Common myeloid progenitor, CD34-positive (primary cell): ENCODE measurements around the gene JUN.

ENCODE experiments used
- CTCF ChIA-PET: fragments of 350-600 bp; sonication (Branson Sonifier 250); formaldehyde crosslinking; loops from one replicate; lab custom pipeline; 2021; ENCODE audit warnings: antibody characterized with exemption; lab: Charles Lee
- POLR2A ChIA-PET: fragments of 350-600 bp; sonication (Branson Sonifier 250); formaldehyde crosslinking; loops from one replicate; lab custom pipeline; 2021; ENCODE audit warnings: antibody characterized with exemption; lab: Charles Lee
- DNase-seq, 3 donors: peaks; one replicate each; pipeline versions ENCODE4 v3.0.0 to v3.0.0-alpha.2; 2013
- H3K27ac ChIP-seq, 2 experiments: 1 replicate in 1 of 2; 2 replicates in 1 of 2; pipeline ENCODE4 v1.7.0; 2013; ENCODE audit warnings: inconsistent platforms in 2 of 2, low read length in 2 of 2, mild to moderate bottlenecking in 2 of 2, low read depth in 1 of 2, moderate library complexity in 1 of 2; ENCODE audit not compliant: severe bottlenecking in 2 of 2, insufficient read depth in 1 of 2, poor library complexity in 1 of 2
- H3K27me3 ChIP-seq, 5 experiments: replicated peaks in 2 of 5; 1 replicate in 3 of 5; 2 replicates in 2 of 5; pipeline versions ENCODE4 v1.6.1 to v1.7.0; 2013; ENCODE audit warnings: low read length in 4 of 5, mild to moderate bottlenecking in 2 of 5, moderate library complexity in 2 of 5, inconsistent platforms in 1 of 5; ENCODE audit not compliant: insufficient read depth in 5 of 5, control insufficient read depth in 4 of 5
- H3K36me3 ChIP-seq, 4 experiments: 1 replicate in 2 of 4; 2 replicates in 2 of 4; pipeline versions ENCODE4 v1.6.1 to v1.7.0; 2013; ENCODE audit warnings: low read length in 3 of 4, control low read depth in 1 of 4, mild to moderate bottlenecking in 1 of 4; ENCODE audit not compliant: control insufficient read depth in 4 of 4, insufficient read depth in 4 of 4
- H3K4me1 ChIP-seq, 4 experiments: 1 replicate in 3 of 4; 2 replicates in 1 of 4; pipeline versions ENCODE4 v1.6.1 to v1.7.1; 2013; ENCODE audit warnings: low read length in 3 of 4, mild to moderate bottlenecking in 3 of 4, control low read depth in 1 of 4, inconsistent platforms in 1 of 4, moderate library complexity in 1 of 4; ENCODE audit not compliant: control insufficient read depth in 4 of 4, insufficient read depth in 4 of 4; ENCODE audit errors: control extremely low read depth in 1 of 4
- H3K4me3 ChIP-seq, 7 experiments: 1 replicate in 4 of 7; 2 replicates in 3 of 7; pipeline versions ENCODE4 v1.5.1 to v1.7.0; 2013; ENCODE audit warnings: mild to moderate bottlenecking in 7 of 7, low read length in 6 of 7, moderate library complexity in 6 of 7, inconsistent platforms in 2 of 7, low read depth in 2 of 7, control low read depth in 1 of 7; ENCODE audit not compliant: insufficient read depth in 4 of 7, control insufficient read depth in 1 of 7; ENCODE audit errors: extremely low read depth in 1 of 7
- H3K9me3 ChIP-seq, 5 experiments: 1 replicate in 4 of 5; 2 replicates in 1 of 5; pipeline versions ENCODE4 v1.6.1 to v1.7.1; 2013; ENCODE audit warnings: low read length in 4 of 5, mild to moderate bottlenecking in 2 of 5, inconsistent platforms in 1 of 5, low read depth in 1 of 5, moderate library complexity in 1 of 5; ENCODE audit not compliant: control insufficient read depth in 4 of 5, insufficient read depth in 2 of 5; ENCODE audit errors: control extremely low read depth in 1 of 5
- WGBS: methylation state at CpG from one replicate; pipeline ENCODE4 v1.1.5; 2013; ENCODE audit not compliant: insufficient coverage; 5-methylcytosine and 5-hydroxymethylcytosine counted together

Gene JUN

GRCh38 chr1:58735586-58735985 is 48.3 kb downstream of the JUN start:
- Histone ChIP-seq H3K9me3 (no peaks in the 10 kb centered on the region), H3K27ac (no peak overlapping the region), H3K4me3 (no peak overlapping the region), H3K36me3 (no peaks in the 10 kb centered on the region), H3K27me3 (no peaks in the 10 kb centered on the region), H3K4me1 (peaks cover 4 to 21% (median 12%) of the 10 kb centered on the region in 4 experiments)
- peak in 2 of 3 donors; percentile 55 to 57 for DNase-seq
- CTCF ChIA-PET = interaction anchor here (0.8 kb wide), 1 partner anchor 50 kb away, joined by 3 read pairs; no protein-coding TSS in a partner anchor
- POLR2A ChIA-PET = no interaction called here
- WGBS = 20% methylated on average over 3 of the region's 5 CpGs

DNA sequence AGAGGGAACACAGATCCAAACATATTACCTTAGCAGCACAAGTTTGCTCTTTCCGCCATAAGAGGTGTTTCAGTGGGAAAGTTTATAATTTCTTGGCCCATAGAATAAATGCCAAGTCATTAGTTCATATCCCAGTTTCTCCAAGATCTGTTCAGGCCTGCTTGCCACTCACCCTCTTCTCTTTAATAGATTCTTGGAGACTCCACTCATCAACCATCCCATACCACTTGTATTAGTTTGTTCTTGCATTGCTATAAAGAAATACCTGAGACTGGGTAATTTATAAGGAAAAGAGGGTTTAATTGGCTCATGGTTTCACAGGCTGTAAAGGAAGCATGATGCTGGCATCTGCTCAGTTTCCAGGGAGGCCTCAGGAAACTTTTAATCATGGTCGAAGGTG is 49.2 kb downstream of the JUN start:
- POLR2A ChIA-PET = no interaction called here
- CTCF ChIA-PET = no interaction called here
- H3K4me3 ChIP-seq = no peak overlapping the region

DNA sequence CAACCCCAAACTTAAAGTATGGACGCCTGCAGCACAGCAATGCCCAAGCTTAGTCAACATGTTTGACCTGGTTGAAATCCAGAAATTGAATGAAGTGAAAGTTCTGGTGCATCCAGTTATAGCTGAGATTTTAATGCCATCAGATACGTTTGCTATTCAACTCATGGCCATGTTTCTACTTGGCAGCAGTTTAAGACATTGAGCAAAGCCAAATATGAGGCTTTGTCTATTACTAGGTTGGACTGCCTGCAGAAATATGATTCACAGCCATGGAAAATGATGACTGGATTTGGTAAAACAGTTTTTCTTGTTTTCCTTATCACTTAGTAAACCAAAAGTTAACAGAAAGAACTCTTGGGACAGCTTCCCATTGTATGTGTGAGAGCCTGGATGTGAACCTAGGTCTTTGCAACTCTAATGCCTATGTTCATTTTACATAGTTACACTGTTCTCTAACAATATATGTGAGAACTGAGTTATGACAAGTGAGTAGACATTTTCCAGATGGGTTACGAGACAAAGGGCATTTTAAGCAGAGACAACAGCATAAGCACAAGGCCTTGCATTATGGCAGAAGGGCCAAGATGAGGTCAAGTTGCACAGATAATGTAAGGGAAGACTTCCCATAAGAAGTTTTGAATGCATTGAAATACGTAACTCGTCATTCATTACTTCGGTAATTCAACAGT is 51.6 kb downstream of the JUN start:
- H3K27me3 ChIP-seq = no peaks in the 10 kb centered on the region
- WGBS = 98% methylated on average over 5 of the region's 6 CpGs
- H3K36me3 ChIP-seq = no peaks in the 10 kb centered on the region
- no peak overlapping the region for H3K4me3 ChIP-seq
- no peak for DNase-seq
- ChIA-PET POLR2A (no interaction called here), CTCF (no interaction called here)
- H3K27ac ChIP-seq = no peak overlapping the region
- H3K4me1 ChIP-seq = peaks cover 0 to 9% (median 4%) of the 10 kb centered on the region in 4 experiments
- no peaks in the 10 kb centered on the region for H3K9me3 ChIP-seq

More for the DNA sequence above, 49.2 kb downstream of the JUN start:
- 100% methylated on average over 1 of the region's 2 CpGs for WGBS
- DNase-seq = no peak
- no peaks in the 10 kb centered on the region for H3K27me3 ChIP-seq
- H3K36me3 ChIP-seq = no peaks in the 10 kb centered on the region
- H3K9me3 ChIP-seq = no peaks in the 10 kb centered on the region
- no peak overlapping the region for H3K27ac ChIP-seq
- peaks cover 4 to 19% (median 11%) of the 10 kb centered on the region in 4 experiments for H3K4me1 ChIP-seq
